Erythroblast (primary cell): ENCODE data around the gene OR2AE1.
"Not testable (repeated sequence)": the region's sequence is repeated elsewhere in the genome, so short reads cannot be mapped to it uniquely, and the experiment has no call there.

Experiments used
- DNase-seq, 2 experiments: peaks; one replicate each; lab custom pipeline; 2025; lab: John Stamatoyannopoulos, UW
- GATA1 ChIP-seq: IDR thresholded peaks from 2 replicates; pipeline ENCODE4 v1.6.1; 2011; ENCODE audit warnings: low read depth, mild to moderate bottlenecking, control low read depth, low read length, moderate library complexity
- POLR2A ChIP-seq: IDR thresholded peaks from 2 replicates; pipeline ENCODE4 v1.6.1; 2011; ENCODE audit warnings: mild to moderate bottlenecking, low read length

OR2AE1 gene

GRCh38 chr7:99876933-99877332 lies at the start of gene OR2AE1:
Gene OR2AE1, minus strand, starts transcription at chr7:99877033. Its CDS starts 0 bp downstream, at chr7:99877033.
- DNase-seq = no peak
- TF ChIP-seq GATA1 = no peak
- TF ChIP-seq POLR2A = no peak

- DNase-seq = no peak
- no peak for TF ChIP-seq GATA1
- TF ChIP-seq POLR2A = no peak
Measured at GRCh38 chr7:99926321-99926720, 49.5 kb upstream of the OR2AE1 start.

GRCh38 chr7:99923200-99923599 lies 46.4 kb upstream of the OR2AE1 start:
- no peak for DNase-seq
- TF ChIP-seq POLR2A (no peak), GATA1 (no peak)

GRCh38 chr7:99920149-99920548 lies 43.3 kb upstream of the OR2AE1 start:
- TF ChIP-seq POLR2A (no peak), GATA1 (no peak)
- peak; percentile 43 to 67 for DNase-seq

- DNase-seq = no peak
- peak; percentile 3 for TF ChIP-seq POLR2A
- no peak for TF ChIP-seq GATA1
Measured at GRCh38 chr7:99919814-99920112, 42.9 kb upstream of the OR2AE1 start.

- DNase-seq = peak; percentile 92 to 93
- TF ChIP-seq GATA1 (no peak), POLR2A (peak; percentile 96)
Measured at GRCh38 chr7:99918959-99919813, 42.4 kb upstream of the OR2AE1 start, which contains the start of gene TRIM4. Gene TRIM4, minus strand, starts transcription at chr7:99919530. Its CDS starts 129 bp downstream, at chr7:99919401.

- no peak for DNase-seq
- TF ChIP-seq GATA1 (no peak), POLR2A (no peak)
Measured at GRCh38 chr7:99910976-99911375, 34.1 kb upstream of the OR2AE1 start.

GRCh38 chr7:99901581-99901980 lies 24.7 kb upstream of the OR2AE1 start:
- TF ChIP-seq GATA1 (no peak), POLR2A (no peak)
- no peak for DNase-seq

- DNase-seq = no peak
- no peak for TF ChIP-seq GATA1
- TF ChIP-seq POLR2A = no peak
Measured at GRCh38 chr7:99899830-99900519, 23.1 kb upstream of the OR2AE1 start.

- no peak for DNase-seq
- TF ChIP-seq GATA1 (no peak), POLR2A (no peak)
Measured at GRCh38 chr7:99898836-99899235, 22.0 kb upstream of the OR2AE1 start.

- TF ChIP-seq POLR2A (no peak), GATA1 (no peak)
- DNase-seq = no peak
Measured at GRCh38 chr7:99898023-99898357, 21.2 kb upstream of the OR2AE1 start.

GRCh38 chr7:99897322-99898022 lies 20.6 kb upstream of the OR2AE1 start:
- no peak for DNase-seq
- no peak for TF ChIP-seq GATA1
- TF ChIP-seq POLR2A = no peak

- DNase-seq = no peak
- no peak for TF ChIP-seq GATA1
- TF ChIP-seq POLR2A = no peak
Measured at GRCh38 chr7:99894738-99895137, 17.9 kb upstream of the OR2AE1 start.

GRCh38 chr7:99893280-99893679 lies 16.4 kb upstream of the OR2AE1 start:
- no peak for DNase-seq
- TF ChIP-seq GATA1 (no peak), POLR2A (no peak)

- DNase-seq = not testable (repeated sequence)
Measured at GRCh38 chr7:99890348-99890747, 13.5 kb upstream of the OR2AE1 start.

GRCh38 chr7:99888366-99888765 lies 11.5 kb upstream of the OR2AE1 start:
- not testable (repeated sequence) for DNase-seq
